A549 (cell line): ENCODE results near the gene GCK.

Experiments used
- CHD2 ChIP-seq: fragments of 150-350 bp; IDR thresholded peaks from 2 replicates; pipeline ENCODE4 v1.6.1; 2014; ENCODE audit warnings: low read length; ENCODE audit not compliant: partially characterized antibody
- CTCF ChIP-seq: fragments of >200 bp; sonication (Bioruptor Twin); formaldehyde crosslinking; IDR thresholded peaks from 3 replicates; pipeline ENCODE4 v1.5.1; 2016
- FOSL2 ChIP-seq, 2 experiments: fragments of 450-650 bp in 1 of 2; fragments of >200 bp in 1 of 2; sonication (Bioruptor Twin) in 1 of 2; formaldehyde crosslinking; IDR thresholded peaks; 2 replicates each; pipeline versions ENCODE4 v1.5.0 to v1.6.1; 2016 to 2020; ENCODE audit warnings: mild to moderate bottlenecking in 1 of 2, moderate library complexity in 1 of 2
- JUN ChIP-seq, 2 experiments: fragments of >200 bp; sonication (Bioruptor Twin); formaldehyde crosslinking; IDR thresholded peaks; 2 replicates in 1 of 2; 3 replicates in 1 of 2; pipeline ENCODE4 v1.6.1; 2016 to 2017
- KDM1A ChIP-seq: fragments of 200-600 bp; sonication (generic); IDR thresholded peaks from 2 replicates; pipeline ENCODE4 v1.6.1; 2016; ENCODE audit warnings: low read depth, mild to moderate bottlenecking
- MAFK ChIP-seq: fragments of 450-650 bp; IDR thresholded peaks from 2 replicates; pipeline ENCODE4 v1.6.1; 2014; ENCODE audit not compliant: partially characterized antibody
- MAZ ChIP-seq: fragments of 150-350 bp; IDR thresholded peaks from 2 replicates; pipeline ENCODE4 v1.6.1; 2014; ENCODE audit warnings: antibody characterized with exemption, low read depth, low read length, borderline replicate concordance
- MYC ChIP-seq: IDR thresholded peaks from 2 replicates; pipeline ENCODE4 v1.6.1; 2012; ENCODE audit warnings: mild to moderate bottlenecking, inconsistent platforms, low read length, improper control_type of control experiment, borderline replicate concordance
- NFE2L2 ChIP-seq: fragments of 150-350 bp; conservative IDR thresholded peaks from 2 replicates; pipeline ENCODE4 v1.6.1; 2014; ENCODE audit warnings: low read length
- POLR2A ChIP-seq: IDR thresholded peaks from 2 replicates; pipeline ENCODE4 v1.6.1; 2012; ENCODE audit warnings: mild to moderate bottlenecking, low read length
- RCOR1 ChIP-seq: fragments of 150-350 bp; IDR thresholded peaks from 2 replicates; pipeline ENCODE4 v1.6.1; 2014; ENCODE audit warnings: antibody characterized with exemption, low read length, low read depth
- RNF2 ChIP-seq: fragments of 200-600 bp; sonication (generic); IDR thresholded peaks from 2 replicates; pipeline ENCODE4 v1.6.1; 2016; ENCODE audit warnings: low read depth, mild to moderate bottlenecking, antibody characterized with exemption, moderate library complexity, borderline replicate concordance
- SMC3 ChIP-seq: fragments of >200 bp; sonication (Bioruptor Twin); formaldehyde crosslinking; IDR thresholded peaks from 3 replicates; pipeline ENCODE4 v1.6.1; 2018; ENCODE audit warnings: inconsistent platforms
- TF ChIP-seq, protein P1 (sequence below): fragments of 200-600 bp; sonication (generic); IDR thresholded peaks from 2 replicates; pipeline ENCODE4 v1.6.1; 2016; ENCODE audit warnings: antibody characterized with exemption, mild to moderate bottlenecking, moderate library complexity

- no peak for TF ChIP-seq JUN (IDR thresholded peaks at IDR 0.05)
- TF ChIP-seq RCOR1: no peak
- TF ChIP-seq, protein P1, sequence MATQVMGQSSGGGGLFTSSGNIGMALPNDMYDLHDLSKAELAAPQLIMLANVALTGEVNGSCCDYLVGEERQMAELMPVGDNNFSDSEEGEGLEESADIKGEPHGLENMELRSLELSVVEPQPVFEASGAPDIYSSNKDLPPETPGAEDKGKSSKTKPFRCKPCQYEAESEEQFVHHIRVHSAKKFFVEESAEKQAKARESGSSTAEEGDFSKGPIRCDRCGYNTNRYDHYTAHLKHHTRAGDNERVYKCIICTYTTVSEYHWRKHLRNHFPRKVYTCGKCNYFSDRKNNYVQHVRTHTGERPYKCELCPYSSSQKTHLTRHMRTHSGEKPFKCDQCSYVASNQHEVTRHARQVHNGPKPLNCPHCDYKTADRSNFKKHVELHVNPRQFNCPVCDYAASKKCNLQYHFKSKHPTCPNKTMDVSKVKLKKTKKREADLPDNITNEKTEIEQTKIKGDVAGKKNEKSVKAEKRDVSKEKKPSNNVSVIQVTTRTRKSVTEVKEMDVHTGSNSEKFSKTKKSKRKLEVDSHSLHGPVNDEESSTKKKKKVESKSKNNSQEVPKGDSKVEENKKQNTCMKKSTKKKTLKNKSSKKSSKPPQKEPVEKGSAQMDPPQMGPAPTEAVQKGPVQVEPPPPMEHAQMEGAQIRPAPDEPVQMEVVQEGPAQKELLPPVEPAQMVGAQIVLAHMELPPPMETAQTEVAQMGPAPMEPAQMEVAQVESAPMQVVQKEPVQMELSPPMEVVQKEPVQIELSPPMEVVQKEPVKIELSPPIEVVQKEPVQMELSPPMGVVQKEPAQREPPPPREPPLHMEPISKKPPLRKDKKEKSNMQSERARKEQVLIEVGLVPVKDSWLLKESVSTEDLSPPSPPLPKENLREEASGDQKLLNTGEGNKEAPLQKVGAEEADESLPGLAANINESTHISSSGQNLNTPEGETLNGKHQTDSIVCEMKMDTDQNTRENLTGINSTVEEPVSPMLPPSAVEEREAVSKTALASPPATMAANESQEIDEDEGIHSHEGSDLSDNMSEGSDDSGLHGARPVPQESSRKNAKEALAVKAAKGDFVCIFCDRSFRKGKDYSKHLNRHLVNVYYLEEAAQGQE: no peak
- no peak for TF ChIP-seq MAFK
- no peak for TF ChIP-seq KDM1A
- no peak for TF ChIP-seq CTCF
- TF ChIP-seq POLR2A: no peak
- no peak for TF ChIP-seq CHD2
- TF ChIP-seq FOSL2 (IDR thresholded peaks at IDR 0.05): no peak
- TF ChIP-seq FOSL2 (CRISPR knock-in tag; IDR thresholded peaks at IDR 0.05): no peak
- no peak for TF ChIP-seq NFE2L2
- TF ChIP-seq SMC3: no peak
- no peak for TF ChIP-seq RNF2
- no peak for TF ChIP-seq MYC
- no peak for TF ChIP-seq MAZ
Observed at GRCh38 chr7:44220046-44220357, 30.8 kb upstream of the GCK start.
